ENCODE data around the gene PFN1.
"Not testable (repeated sequence)": the region's sequence is repeated elsewhere in the genome, so short reads cannot be mapped to it uniquely, and the experiment has no call there.

Gene PFN1

GRCh38 chr17:4914551-4914950, 33.8 kb downstream of the PFN1 start:
- not testable (repeated sequence) for H3K36me3 ChIP-seq (ENCODE audit: control insufficient read depth, insufficient read depth, low read length); H3K4me1 ChIP-seq (ENCODE audit: control insufficient read depth, insufficient read depth, low read length, poor library complexity, severe bottlenecking); H3K9me3 ChIP-seq (ENCODE audit: control insufficient read depth, low read length); H3K27ac ChIP-seq (ENCODE audit: low read depth, low read length, severe bottlenecking); H3K4me3 ChIP-seq (ENCODE audit: extremely low read depth, insufficient read depth, low read length, poor library complexity, severe bottlenecking)
- 94 to 97% methylated on average over 3 of the region's 4 CpGs for WGBS, 2 experiments (ENCODE audit: insufficient coverage in 2 of 2)

- Histone ChIP-seq H3K4me1 (ENCODE audit: control insufficient read depth, insufficient read depth, low read length, poor library complexity, severe bottlenecking) (no peaks in the 10 kb centered on the region), H3K27ac (ENCODE audit: low read depth, low read length, severe bottlenecking) (no peak overlapping the region), H3K9me3 (ENCODE audit: control insufficient read depth, low read length) (no peaks in the 10 kb centered on the region), H3K4me3 (ENCODE audit: extremely low read depth, insufficient read depth, low read length, poor library complexity, severe bottlenecking) (no peak overlapping the region), H3K36me3 (ENCODE audit: control insufficient read depth, insufficient read depth, low read length) (no peaks in the 10 kb centered on the region)
- 100% methylated on average over 1 of the region's 1 CpG; no CpG with 5 or more reads in 1 of the 2 experiments for WGBS, 2 experiments (ENCODE audit: insufficient coverage in 2 of 2)
Measured at GRCh38 chr17:4913994-4914393, 34.3 kb downstream of the PFN1 start.

GRCh38 chr17:4908711-4909496, 39.4 kb downstream of the PFN1 start:
- Histone ChIP-seq H3K4me3 (ENCODE audit: extremely low read depth, insufficient read depth, low read length, poor library complexity, severe bottlenecking) (no peak overlapping the region), H3K4me1 (ENCODE audit: control insufficient read depth, insufficient read depth, low read length, poor library complexity, severe bottlenecking) (peaks cover 10% of the 10 kb centered on the region), H3K36me3 (ENCODE audit: control insufficient read depth, insufficient read depth, low read length) (no peaks in the 10 kb centered on the region), H3K9me3 (ENCODE audit: control insufficient read depth, low read length) (no peaks in the 10 kb centered on the region), H3K27ac (ENCODE audit: low read depth, low read length, severe bottlenecking) (peak overlapping the region; percentile 68)
- WGBS, 2 experiments (ENCODE audit: insufficient coverage in 2 of 2) = 37% methylated on average over 17 to 18 of the region's 20 CpGs

- H3K4me1 ChIP-seq (ENCODE audit: control insufficient read depth, insufficient read depth, low read length, poor library complexity, severe bottlenecking) = peaks cover 10% of the 10 kb centered on the region
- no peak overlapping the region for H3K4me3 ChIP-seq (ENCODE audit: extremely low read depth, insufficient read depth, low read length, poor library complexity, severe bottlenecking)
- 34% methylated on average over 9 to 10 of the region's 10 CpGs for WGBS, 2 experiments (ENCODE audit: insufficient coverage in 2 of 2)
- peak overlapping the region; percentile 68 for H3K27ac ChIP-seq (ENCODE audit: low read depth, low read length, severe bottlenecking)
- no peaks in the 10 kb centered on the region for H3K36me3 ChIP-seq (ENCODE audit: control insufficient read depth, insufficient read depth, low read length)
- H3K9me3 ChIP-seq (ENCODE audit: control insufficient read depth, low read length) = no peaks in the 10 kb centered on the region
Measured at GRCh38 chr17:4908301-4908700, 40.0 kb downstream of the PFN1 start.

- H3K36me3 ChIP-seq (ENCODE audit: control insufficient read depth, insufficient read depth, low read length); H3K4me3 ChIP-seq (ENCODE audit: extremely low read depth, insufficient read depth, low read length, poor library complexity, severe bottlenecking); H3K4me1 ChIP-seq (ENCODE audit: control insufficient read depth, insufficient read depth, low read length, poor library complexity, severe bottlenecking); H3K27ac ChIP-seq (ENCODE audit: low read depth, low read length, severe bottlenecking); H3K9me3 ChIP-seq (ENCODE audit: control insufficient read depth, low read length): not testable (repeated sequence)
Measured at GRCh38 chr17:4906642-4907041, 41.7 kb downstream of the PFN1 start.

- Histone ChIP-seq H3K4me1 (ENCODE audit: control insufficient read depth, insufficient read depth, low read length, poor library complexity, severe bottlenecking) (peaks cover 3% of the 10 kb centered on the region), H3K36me3 (ENCODE audit: control insufficient read depth, insufficient read depth, low read length) (peaks cover 23% of the 10 kb centered on the region), H3K9me3 (ENCODE audit: control insufficient read depth, low read length) (peaks cover 4% of the 10 kb centered on the region), H3K4me3 (ENCODE audit: extremely low read depth, insufficient read depth, low read length, poor library complexity, severe bottlenecking) (no peak within 1 kb of the TSS), H3K27ac (ENCODE audit: low read depth, low read length, severe bottlenecking) (no peak within 1 kb of the TSS)
- WGBS, 2 experiments (ENCODE audit: insufficient coverage in 2 of 2) = 32 to 51% methylated on average over 6 to 9 of the region's 10 CpGs
Measured at GRCh38 chr17:4903051-4903818, 45.1 kb downstream of the PFN1 start, which contains the start of gene CHRNE. Gene CHRNE, minus strand, starts transcription at chr17:4903098. Its CDS starts 35 bp downstream, at chr17:4903063.

GRCh38 chr17:4902540-4902939, 45.8 kb downstream of the PFN1 start:
- Histone ChIP-seq H3K9me3 (ENCODE audit: control insufficient read depth, low read length) (peaks cover 4% of the 10 kb centered on the region), H3K4me1 (ENCODE audit: control insufficient read depth, insufficient read depth, low read length, poor library complexity, severe bottlenecking) (no peaks in the 10 kb centered on the region), H3K36me3 (ENCODE audit: control insufficient read depth, insufficient read depth, low read length) (peaks cover 27% of the 10 kb centered on the region), H3K27ac (ENCODE audit: low read depth, low read length, severe bottlenecking) (no peak overlapping the region), H3K4me3 (ENCODE audit: extremely low read depth, insufficient read depth, low read length, poor library complexity, severe bottlenecking) (no peak overlapping the region)
- 84 to 91% methylated on average over 4 to 5 of the region's 8 CpGs for WGBS, 2 experiments (ENCODE audit: insufficient coverage in 2 of 2)

GRCh38 chr17:4901648-4902344, 46.5 kb downstream of the PFN1 start:
- Histone ChIP-seq H3K27ac (ENCODE audit: low read depth, low read length, severe bottlenecking) (no peak overlapping the region), H3K4me3 (ENCODE audit: extremely low read depth, insufficient read depth, low read length, poor library complexity, severe bottlenecking) (no peak overlapping the region), H3K36me3 (ENCODE audit: control insufficient read depth, insufficient read depth, low read length) (peaks cover 35% of the 10 kb centered on the region), H3K9me3 (ENCODE audit: control insufficient read depth, low read length) (peaks cover 4% of the 10 kb centered on the region), H3K4me1 (ENCODE audit: control insufficient read depth, insufficient read depth, low read length, poor library complexity, severe bottlenecking) (no peaks in the 10 kb centered on the region)
- 92 to 97% methylated on average over 27 to 34 of the region's 48 CpGs for WGBS, 2 experiments (ENCODE audit: insufficient coverage in 2 of 2)

- Histone ChIP-seq H3K27ac (ENCODE audit: low read depth, low read length, severe bottlenecking) (no peak overlapping the region), H3K4me3 (ENCODE audit: extremely low read depth, insufficient read depth, low read length, poor library complexity, severe bottlenecking) (no peak overlapping the region), H3K9me3 (ENCODE audit: control insufficient read depth, low read length) (peaks cover 4% of the 10 kb centered on the region), H3K4me1 (ENCODE audit: control insufficient read depth, insufficient read depth, low read length, poor library complexity, severe bottlenecking) (no peaks in the 10 kb centered on the region), H3K36me3 (ENCODE audit: control insufficient read depth, insufficient read depth, low read length) (peaks cover 41% of the 10 kb centered on the region)
- WGBS, 2 experiments (ENCODE audit: insufficient coverage in 2 of 2) = 97 to 98% methylated on average over 35 to 37 of the region's 37 CpGs
Measured at GRCh38 chr17:4901108-4901647, 47.2 kb downstream of the PFN1 start.

GRCh38 chr17:4900231-4901107, 47.9 kb downstream of the PFN1 start:
- peaks cover 4% of the 10 kb centered on the region for H3K9me3 ChIP-seq (ENCODE audit: control insufficient read depth, low read length)
- H3K4me3 ChIP-seq (ENCODE audit: extremely low read depth, insufficient read depth, low read length, poor library complexity, severe bottlenecking) = no peak overlapping the region
- no peaks in the 10 kb centered on the region for H3K4me1 ChIP-seq (ENCODE audit: control insufficient read depth, insufficient read depth, low read length, poor library complexity, severe bottlenecking)
- peaks cover 48% of the 10 kb centered on the region for H3K36me3 ChIP-seq (ENCODE audit: control insufficient read depth, insufficient read depth, low read length)
- H3K27ac ChIP-seq (ENCODE audit: low read depth, low read length, severe bottlenecking) = no peak overlapping the region
- 92 to 95% methylated on average over 61 to 65 of the region's 65 CpGs for WGBS, 2 experiments (ENCODE audit: insufficient coverage in 2 of 2)

Data from mesodermal cell (in vitro differentiated cells).